ENCODE measurements around the gene AGER.
A peak's percentile ranks its signal among the peaks of the same experiment; 100 is the strongest.
"Not testable (repeated sequence)": the region's sequence is repeated elsewhere in the genome, so short reads cannot be mapped to it uniquely, and the experiment has no call there.

Gene AGER

GRCh38 chr6:32148289-32149091 lies 35.6 kb downstream of the AGER start:
- Histone ChIP-seq H3K9me3 (no peaks in the 10 kb centered on the region), H3K27ac (no peak overlapping the region), H3K36me3 (no peaks in the 10 kb centered on the region), H3K27me3 (peaks cover 77% of the 10 kb centered on the region), H3K4me1 (ENCODE audit: control insufficient read depth in 1 of 2, insufficient read depth in 1 of 2, low read depth in 1 of 2, low read length in 1 of 2) (peaks cover 10 to 12% of the 10 kb centered on the region in 2 experiments), H3K4me3 (ENCODE audit: low read depth in 1 of 2, low read length in 1 of 2) (peak overlapping the region; percentile 40 to 46)
- no peak for TF ChIP-seq CTCF (IDR thresholded peaks at IDR 0.05)

- H3K27ac ChIP-seq: no peak overlapping the region
- no peaks in the 10 kb centered on the region for H3K9me3 ChIP-seq
- no peak overlapping the region for H3K4me3 ChIP-seq (ENCODE audit: low read depth in 1 of 2, low read length in 1 of 2)
- H3K36me3 ChIP-seq: no peaks in the 10 kb centered on the region
- peaks cover 68% of the 10 kb centered on the region for H3K27me3 ChIP-seq
- peaks cover 10% of the 10 kb centered on the region in 2 experiments for H3K4me1 ChIP-seq (ENCODE audit: control insufficient read depth in 1 of 2, insufficient read depth in 1 of 2, low read depth in 1 of 2, low read length in 1 of 2)
- TF ChIP-seq CTCF (IDR thresholded peaks at IDR 0.05): peak; percentile 19
Measured at GRCh38 chr6:32147401-32148132, 36.5 kb downstream of the AGER start.

GRCh38 chr6:32146687-32147086 lies 37.4 kb downstream of the AGER start:
- no peaks in the 10 kb centered on the region for H3K36me3 ChIP-seq
- TF ChIP-seq CTCF (IDR thresholded peaks at IDR 0.05): no peak
- no peak overlapping the region for H3K27ac ChIP-seq
- H3K9me3 ChIP-seq: no peaks in the 10 kb centered on the region
- H3K4me1 ChIP-seq (ENCODE audit: control insufficient read depth in 1 of 2, insufficient read depth in 1 of 2, low read depth in 1 of 2, low read length in 1 of 2): peaks cover 10% of the 10 kb centered on the region in 2 experiments
- H3K4me3 ChIP-seq (ENCODE audit: low read depth in 1 of 2, low read length in 1 of 2): no peak overlapping the region
- peaks cover 59% of the 10 kb centered on the region for H3K27me3 ChIP-seq

- H3K4me3 ChIP-seq (ENCODE audit: low read depth in 1 of 2, low read length in 1 of 2): no peak overlapping the region
- no peak for TF ChIP-seq CTCF (IDR thresholded peaks at IDR 0.05)
- peaks cover 10% of the 10 kb centered on the region in 2 experiments for H3K4me1 ChIP-seq (ENCODE audit: control insufficient read depth in 1 of 2, insufficient read depth in 1 of 2, low read depth in 1 of 2, low read length in 1 of 2)
- H3K27me3 ChIP-seq: peaks cover 55% of the 10 kb centered on the region
- H3K36me3 ChIP-seq: no peaks in the 10 kb centered on the region
- no peak overlapping the region for H3K27ac ChIP-seq
- H3K9me3 ChIP-seq: no peaks in the 10 kb centered on the region
Measured at GRCh38 chr6:32146287-32146686, 37.8 kb downstream of the AGER start.

- not testable (repeated sequence) for H3K36me3 ChIP-seq; H3K4me3 ChIP-seq (ENCODE audit: low read depth in 1 of 2, low read length in 1 of 2); H3K9me3 ChIP-seq; H3K4me1 ChIP-seq (ENCODE audit: control insufficient read depth in 1 of 2, insufficient read depth in 1 of 2, low read depth in 1 of 2, low read length in 1 of 2); H3K27ac ChIP-seq
- H3K27me3 ChIP-seq: peaks cover 35% of the 10 kb centered on the region
Measured at GRCh38 chr6:32144238-32144637, 39.8 kb downstream of the AGER start.

Measured in neutrophil (primary cell).